ENCODE data around the gene ASPA.

DNA sequence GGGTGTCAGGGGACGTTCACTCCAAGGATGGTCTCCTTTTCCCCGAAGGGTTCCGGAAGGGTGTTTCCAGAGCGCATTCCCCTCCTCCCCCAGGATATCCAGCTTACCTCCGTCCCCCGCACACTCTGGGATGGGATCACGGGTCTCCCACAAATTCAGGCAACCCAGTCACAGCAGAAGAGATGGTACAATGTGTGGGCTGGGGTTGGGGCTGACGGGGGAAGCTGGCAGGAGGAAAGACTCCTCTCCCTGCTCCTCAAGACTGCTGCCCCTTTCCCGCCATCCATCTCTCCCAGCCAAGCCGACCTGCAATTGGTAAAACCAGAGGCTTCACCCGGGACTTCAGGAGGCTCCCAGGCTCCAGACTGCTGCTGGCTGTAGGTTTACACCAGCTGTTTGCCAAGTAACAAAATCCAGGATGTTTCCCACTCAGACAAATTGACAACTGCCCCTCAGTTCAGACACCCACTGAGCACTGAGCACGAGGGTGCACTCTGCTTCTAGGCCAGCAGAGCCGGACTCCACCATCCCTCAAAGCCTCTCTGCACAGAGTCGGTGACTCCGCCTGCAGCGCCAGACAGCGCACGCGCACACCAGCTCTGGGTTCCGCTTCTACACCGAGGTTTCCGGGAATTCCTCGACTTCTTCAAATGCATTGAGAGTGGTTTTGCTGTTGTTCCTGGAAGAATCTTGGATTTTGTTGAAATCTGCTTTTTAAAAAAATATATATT, 37.7 kb downstream of the ASPA start:
- TF ChIP-seq, protein P1, sequence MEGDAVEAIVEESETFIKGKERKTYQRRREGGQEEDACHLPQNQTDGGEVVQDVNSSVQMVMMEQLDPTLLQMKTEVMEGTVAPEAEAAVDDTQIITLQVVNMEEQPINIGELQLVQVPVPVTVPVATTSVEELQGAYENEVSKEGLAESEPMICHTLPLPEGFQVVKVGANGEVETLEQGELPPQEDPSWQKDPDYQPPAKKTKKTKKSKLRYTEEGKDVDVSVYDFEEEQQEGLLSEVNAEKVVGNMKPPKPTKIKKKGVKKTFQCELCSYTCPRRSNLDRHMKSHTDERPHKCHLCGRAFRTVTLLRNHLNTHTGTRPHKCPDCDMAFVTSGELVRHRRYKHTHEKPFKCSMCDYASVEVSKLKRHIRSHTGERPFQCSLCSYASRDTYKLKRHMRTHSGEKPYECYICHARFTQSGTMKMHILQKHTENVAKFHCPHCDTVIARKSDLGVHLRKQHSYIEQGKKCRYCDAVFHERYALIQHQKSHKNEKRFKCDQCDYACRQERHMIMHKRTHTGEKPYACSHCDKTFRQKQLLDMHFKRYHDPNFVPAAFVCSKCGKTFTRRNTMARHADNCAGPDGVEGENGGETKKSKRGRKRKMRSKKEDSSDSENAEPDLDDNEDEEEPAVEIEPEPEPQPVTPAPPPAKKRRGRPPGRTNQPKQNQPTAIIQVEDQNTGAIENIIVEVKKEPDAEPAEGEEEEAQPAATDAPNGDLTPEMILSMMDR (conservative IDR thresholded peaks at IDR 0.05 in 1 of 2, IDR thresholded peaks at IDR 0.05 in 1 of 2; ENCODE audit: low read depth in 1 of 2, low read length in 2 of 2), result no peak
- no peak for TF ChIP-seq EZH2 (IDR thresholded peaks at IDR 0.05; ENCODE audit: low read length, missing control alignments)
